SK-N-SH (cell line): ENCODE measurements around the gene IRAK1BP1. TPM values are rescaled to one million over a fixed set of nuclear protein-coding genes. Genes with fewer than 3 reads are reported as not detected.

Experiments used
- CTCF ChIA-PET: fragments of 300-600, 350-600 bp; formaldehyde crosslinking; extraction: SDS; loops from one replicate; lab custom pipeline; 2021; lab: Yijun Ruan, JAX
- POLR2A ChIA-PET: fragments of 350-600 bp; sonication (Branson Sonifier 250); formaldehyde crosslinking; extraction: SDS; loops from one replicate; lab custom pipeline; 2020; ENCODE audit warnings: antibody characterized with exemption, inconsistent platforms; lab: Yijun Ruan, JAX
- DNase-seq: peaks from one replicate; pipeline ENCODE4 v3.0.0; 2012
- H2AFZ ChIP-seq: fragments of 200-600 bp; sonication (generic); 2 replicates; pipeline ENCODE4 v1.8.1; 2016; ENCODE audit warnings: antibody characterized with exemption, mild to moderate bottlenecking, low read depth
- H3F3A ChIP-seq: fragments of 200-600 bp; sonication (generic); replicated peaks from 2 replicates; pipeline ENCODE3; 2016; ENCODE audit warnings: antibody characterized with exemption, mild to moderate bottlenecking; ENCODE audit not compliant: insufficient read depth
- H3K27ac ChIP-seq, 2 experiments: fragments of 200-500 bp in 1 of 2; fragments of 200-600 bp in 1 of 2; sonication (Bioruptor generic) in 1 of 2; sonication (generic), shearing (Covaris generic) in 1 of 2; 2 replicates each; pipeline versions ENCODE4 v1.5.1 to v1.6.1; 2014 to 2016; ENCODE audit warnings: low read depth in 2 of 2, inconsistent platforms in 1 of 2, low read length in 1 of 2, mild to moderate bottlenecking in 1 of 2, mixed read lengths in 1 of 2
- H3K27me3 ChIP-seq: fragments of 200-600 bp; sonication (generic), shearing (Covaris generic); 2 replicates; pipeline ENCODE4 v1.6.1; 2016; ENCODE audit warnings: mixed run types; ENCODE audit not compliant: insufficient read depth
- H3K36me3 ChIP-seq, 2 experiments: fragments of 200-500 bp in 1 of 2; fragments of 200-600 bp in 1 of 2; sonication (Bioruptor generic) in 1 of 2; sonication (generic) in 1 of 2; replicated peaks in 1 of 2; 2 replicates each; pipeline versions ENCODE3 to v1.5.1; 2014 to 2016; ENCODE audit warnings: low read length in 1 of 2, mild to moderate bottlenecking in 1 of 2; ENCODE audit not compliant: insufficient read depth in 2 of 2, control insufficient read depth in 1 of 2
- H3K4me1 ChIP-seq, 2 experiments: fragments of 200-500 bp in 1 of 2; fragments of 200-600 bp in 1 of 2; sonication (Bioruptor generic) in 1 of 2; sonication (generic), shearing (Covaris generic) in 1 of 2; 2 replicates each; pipeline versions ENCODE4 v1.5.1 to v1.6.1; 2014 to 2016; ENCODE audit warnings: low read depth in 1 of 2, low read length in 1 of 2, mixed run types in 1 of 2; ENCODE audit not compliant: insufficient read depth in 2 of 2, control insufficient read depth in 1 of 2
- H3K4me2 ChIP-seq: fragments of 200-600 bp; sonication (generic), shearing (Covaris generic); 2 replicates; pipeline ENCODE4 v1.6.1; 2017; ENCODE audit warnings: mixed run types
- H3K4me3 ChIP-seq, 2 experiments: fragments of 200-500 bp in 1 of 2; fragments of 200-600 bp in 1 of 2; sonication (Bioruptor generic) in 1 of 2; sonication (generic), shearing (Covaris generic) in 1 of 2; 2 replicates each; pipeline versions ENCODE4 v1.5.1 to v1.8.1; 2014 to 2016; ENCODE audit warnings: low read depth in 2 of 2, inconsistent platforms in 1 of 2, low read length in 1 of 2, mild to moderate bottlenecking in 1 of 2, mixed read lengths in 1 of 2, moderate library complexity in 1 of 2
- H3K79me2 ChIP-seq: fragments of 200-600 bp; sonication (generic); 2 replicates; pipeline ENCODE4 v1.8.1; 2017; ENCODE audit warnings: mild to moderate bottlenecking; ENCODE audit not compliant: insufficient read depth
- H3K9ac ChIP-seq: fragments of 200-600 bp; sonication (generic); 2 replicates; pipeline ENCODE4 v1.6.1; 2017; ENCODE audit warnings: mixed run types
- H3K9me2 ChIP-seq: fragments of 200-600 bp; sonication (generic); 2 replicates; pipeline ENCODE4 v1.6.1; 2017; ENCODE audit warnings: mixed run types
- H3K9me3 ChIP-seq: fragments of 200-600 bp; sonication (generic); 2 replicates; pipeline ENCODE4 v1.6.1; 2017; ENCODE audit warnings: mixed run types, mild to moderate bottlenecking, moderate library complexity
- H4K20me1 ChIP-seq: fragments of 200-600 bp; sonication (generic); 2 replicates; pipeline ENCODE4 v1.6.1; 2017; ENCODE audit warnings: mild to moderate bottlenecking, mixed run types; ENCODE audit not compliant: insufficient read depth
- CTCF ChIP-seq: fragments of 200-600 bp; sonication (generic); IDR thresholded peaks from 2 replicates; pipeline ENCODE4 v1.6.1; 2017; ENCODE audit warnings: antibody characterized with exemption, mild to moderate bottlenecking, moderate library complexity
- EP300 ChIP-seq, 2 experiments: IDR thresholded peaks; 2 replicates each; pipeline versions ENCODE4 v1.4.0 to v1.6.1; 2012; ENCODE audit warnings: borderline replicate concordance in 1 of 2, low read depth in 1 of 2, low read length in 1 of 2
- FOSL2 ChIP-seq: IDR thresholded peaks from 2 replicates; pipeline ENCODE4 v1.4.0; 2012; ENCODE audit warnings: low read depth, mild to moderate bottlenecking, moderate library complexity, borderline replicate concordance
- MAX ChIP-seq: IDR thresholded peaks from 2 replicates; pipeline ENCODE4 v1.4.0; 2012; ENCODE audit warnings: low read depth
- MXI1 ChIP-seq: IDR thresholded peaks from 2 replicates; pipeline ENCODE4 v1.6.1; 2012; ENCODE audit warnings: mild to moderate bottlenecking, low read depth, low read length, improper control_type of control experiment
- NRF1 ChIP-seq: IDR thresholded peaks from 2 replicates; pipeline ENCODE4 v1.6.1; 2012; ENCODE audit warnings: low read depth, mild to moderate bottlenecking, low read length
- POLR2AphosphoS5 ChIP-seq: IDR thresholded peaks from 2 replicates; pipeline ENCODE4 v1.6.1; 2012; ENCODE audit warnings: low read depth, low read length
- RAD21 ChIP-seq: IDR thresholded peaks from 2 replicates; pipeline ENCODE4 v1.6.1; 2012; ENCODE audit warnings: mild to moderate bottlenecking, low read length
- RFX5 ChIP-seq: IDR thresholded peaks from 2 replicates; pipeline ENCODE4 v1.6.1; 2012; ENCODE audit warnings: mild to moderate bottlenecking, improper control_type of control experiment, low read length
- RXRA ChIP-seq: IDR thresholded peaks from 2 replicates; pipeline ENCODE4 v1.4.0; 2012; ENCODE audit warnings: low read depth, mild to moderate bottlenecking, borderline replicate concordance
- TAF1 ChIP-seq: IDR thresholded peaks from 2 replicates; pipeline ENCODE4 v1.6.1; 2012; ENCODE audit warnings: low read depth, mild to moderate bottlenecking, low read length, moderate library complexity, borderline replicate concordance
- TEAD4 ChIP-seq: IDR thresholded peaks from 2 replicates; pipeline ENCODE4 v1.4.0; 2012; ENCODE audit warnings: mild to moderate bottlenecking, borderline replicate concordance; ENCODE audit not compliant: insufficient read depth
- USF1 ChIP-seq: IDR thresholded peaks from 2 replicates; pipeline ENCODE4 v1.4.0; 2012; ENCODE audit warnings: low read depth, borderline replicate concordance
- USF2 ChIP-seq: fragments of 150-350 bp; IDR thresholded peaks from 2 replicates; pipeline ENCODE4 v1.6.1; 2017; ENCODE audit warnings: antibody characterized with exemption, low read length, low read depth, borderline replicate concordance
- ZBTB33 ChIP-seq: IDR thresholded peaks from 2 replicates; pipeline ENCODE4 v1.4.0; 2012; ENCODE audit warnings: low read depth, borderline replicate concordance
- WGBS: methylation state at CpG from one replicate; pipeline ENCODE4 v1.1.6; 2017; ENCODE audit warnings: low lambda C conversion rate; 5-methylcytosine and 5-hydroxymethylcytosine counted together
- polyA plus RNA-seq, 3 experiments: library from polyadenylated mRNA; depleted of rRNA; stranded (reverse); fragments of >200 nt; gene quantifications; 2 replicates each; pipeline ENCODE4 v1.2.3, GENCODE V29; 2012
- TF ChIP-seq, protein P1 (sequence below): IDR thresholded peaks from 2 replicates; pipeline ENCODE4; 2012
- TF ChIP-seq, protein P2 (sequence below): IDR thresholded peaks from 2 replicates; pipeline ENCODE4 v1.6.1; 2012; ENCODE audit warnings: mild to moderate bottlenecking, low read depth, low read length, moderate library complexity

The IRAK1BP1 gene
- polyA plus RNA-seq, 1 of the 3 experiments (the other 2 are of a cell fraction) = 1.8 TPM

DNA sequence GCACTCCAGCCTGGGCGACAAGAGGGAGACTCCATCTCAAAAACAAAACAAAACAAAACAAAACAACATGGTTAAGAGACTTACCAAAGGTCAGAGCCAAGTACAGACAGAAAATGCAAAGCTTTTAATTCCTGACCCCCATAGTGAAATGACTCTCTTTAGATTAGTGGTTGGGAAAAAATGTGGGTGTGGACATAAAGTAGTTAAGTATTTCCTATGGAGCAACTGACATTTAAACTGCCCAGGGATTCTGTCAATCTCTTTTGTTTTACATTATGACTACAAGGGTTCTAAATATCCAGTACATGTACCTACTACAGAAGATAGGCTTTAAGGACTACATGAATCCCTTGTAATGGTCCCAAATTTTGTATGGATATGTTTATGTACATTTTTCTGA lies 75.1 kb downstream of the IRAK1BP1 start:
- Histone ChIP-seq H4K20me1 (no peaks in the 10 kb centered on the region), H3K9me2 (no peaks in the 10 kb centered on the region), H3K9ac (no peak overlapping the region), H3K79me2 (no peaks in the 10 kb centered on the region), H3K27me3 (no peaks in the 10 kb centered on the region), H3K27ac (no peak overlapping the region), H3K9me3 (no peaks in the 10 kb centered on the region), H3K4me2 (no peak overlapping the region), H3F3A (peaks cover 11% of the 10 kb centered on the region), H2AFZ (no peak overlapping the region)
- DNase-seq = no peak
- POLR2A ChIA-PET = no interaction called here
- CTCF ChIA-PET = no interaction called here
- 100% methylated on average over 1 of the region's 1 CpG for WGBS
- TF ChIP-seq ZBTB33 = no peak
- no peak for TF ChIP-seq RXRA
- no peak for TF ChIP-seq CTCF
- no peak for TF ChIP-seq USF2
- no peak for TF ChIP-seq RFX5
- no peak for TF ChIP-seq TEAD4
- TF ChIP-seq RAD21 = no peak
- no peak for TF ChIP-seq USF1
- no peak for TF ChIP-seq TAF1
- TF ChIP-seq, protein P1, sequence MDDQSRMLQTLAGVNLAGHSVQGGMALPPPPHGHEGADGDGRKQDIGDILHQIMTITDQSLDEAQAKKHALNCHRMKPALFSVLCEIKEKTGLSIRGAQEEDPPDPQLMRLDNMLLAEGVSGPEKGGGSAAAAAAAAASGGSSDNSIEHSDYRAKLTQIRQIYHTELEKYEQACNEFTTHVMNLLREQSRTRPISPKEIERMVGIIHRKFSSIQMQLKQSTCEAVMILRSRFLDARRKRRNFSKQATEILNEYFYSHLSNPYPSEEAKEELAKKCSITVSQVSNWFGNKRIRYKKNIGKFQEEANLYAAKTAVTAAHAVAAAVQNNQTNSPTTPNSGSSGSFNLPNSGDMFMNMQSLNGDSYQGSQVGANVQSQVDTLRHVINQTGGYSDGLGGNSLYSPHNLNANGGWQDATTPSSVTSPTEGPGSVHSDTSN = no peak
- TF ChIP-seq POLR2AphosphoS5 = no peak
- no peak for TF ChIP-seq FOSL2
- TF ChIP-seq MXI1 = no peak
- no peak for TF ChIP-seq EP300 (IDR thresholded peaks at IDR 0.05; ENCODE audit: borderline replicate concordance in 1 of 2, low read depth in 1 of 2, low read length in 1 of 2)
- TF ChIP-seq, protein P2, sequence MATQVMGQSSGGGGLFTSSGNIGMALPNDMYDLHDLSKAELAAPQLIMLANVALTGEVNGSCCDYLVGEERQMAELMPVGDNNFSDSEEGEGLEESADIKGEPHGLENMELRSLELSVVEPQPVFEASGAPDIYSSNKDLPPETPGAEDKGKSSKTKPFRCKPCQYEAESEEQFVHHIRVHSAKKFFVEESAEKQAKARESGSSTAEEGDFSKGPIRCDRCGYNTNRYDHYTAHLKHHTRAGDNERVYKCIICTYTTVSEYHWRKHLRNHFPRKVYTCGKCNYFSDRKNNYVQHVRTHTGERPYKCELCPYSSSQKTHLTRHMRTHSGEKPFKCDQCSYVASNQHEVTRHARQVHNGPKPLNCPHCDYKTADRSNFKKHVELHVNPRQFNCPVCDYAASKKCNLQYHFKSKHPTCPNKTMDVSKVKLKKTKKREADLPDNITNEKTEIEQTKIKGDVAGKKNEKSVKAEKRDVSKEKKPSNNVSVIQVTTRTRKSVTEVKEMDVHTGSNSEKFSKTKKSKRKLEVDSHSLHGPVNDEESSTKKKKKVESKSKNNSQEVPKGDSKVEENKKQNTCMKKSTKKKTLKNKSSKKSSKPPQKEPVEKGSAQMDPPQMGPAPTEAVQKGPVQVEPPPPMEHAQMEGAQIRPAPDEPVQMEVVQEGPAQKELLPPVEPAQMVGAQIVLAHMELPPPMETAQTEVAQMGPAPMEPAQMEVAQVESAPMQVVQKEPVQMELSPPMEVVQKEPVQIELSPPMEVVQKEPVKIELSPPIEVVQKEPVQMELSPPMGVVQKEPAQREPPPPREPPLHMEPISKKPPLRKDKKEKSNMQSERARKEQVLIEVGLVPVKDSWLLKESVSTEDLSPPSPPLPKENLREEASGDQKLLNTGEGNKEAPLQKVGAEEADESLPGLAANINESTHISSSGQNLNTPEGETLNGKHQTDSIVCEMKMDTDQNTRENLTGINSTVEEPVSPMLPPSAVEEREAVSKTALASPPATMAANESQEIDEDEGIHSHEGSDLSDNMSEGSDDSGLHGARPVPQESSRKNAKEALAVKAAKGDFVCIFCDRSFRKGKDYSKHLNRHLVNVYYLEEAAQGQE = no peak
- TF ChIP-seq MAX = no peak
- TF ChIP-seq NRF1 = no peak
- TF ChIP-seq, all 33 proteins: peak for 0
- H3K4me3 ChIP-seq = no peak overlapping the region
- H3K4me1 ChIP-seq = no peaks in the 10 kb centered on the region
- H3K36me3 ChIP-seq = peaks cover 80 to 81% of the 10 kb centered on the region in 2 experiments
